ENCODE data around the gene ZBTB20. TPM values are rescaled to one million over a fixed set of nuclear protein-coding genes. Genes with fewer than 3 reads are reported as not detected.

The ZBTB20 gene
- total RNA-seq, 2 experiments from 2014 or later, result 11.0 to 11.4 TPM

DNA sequence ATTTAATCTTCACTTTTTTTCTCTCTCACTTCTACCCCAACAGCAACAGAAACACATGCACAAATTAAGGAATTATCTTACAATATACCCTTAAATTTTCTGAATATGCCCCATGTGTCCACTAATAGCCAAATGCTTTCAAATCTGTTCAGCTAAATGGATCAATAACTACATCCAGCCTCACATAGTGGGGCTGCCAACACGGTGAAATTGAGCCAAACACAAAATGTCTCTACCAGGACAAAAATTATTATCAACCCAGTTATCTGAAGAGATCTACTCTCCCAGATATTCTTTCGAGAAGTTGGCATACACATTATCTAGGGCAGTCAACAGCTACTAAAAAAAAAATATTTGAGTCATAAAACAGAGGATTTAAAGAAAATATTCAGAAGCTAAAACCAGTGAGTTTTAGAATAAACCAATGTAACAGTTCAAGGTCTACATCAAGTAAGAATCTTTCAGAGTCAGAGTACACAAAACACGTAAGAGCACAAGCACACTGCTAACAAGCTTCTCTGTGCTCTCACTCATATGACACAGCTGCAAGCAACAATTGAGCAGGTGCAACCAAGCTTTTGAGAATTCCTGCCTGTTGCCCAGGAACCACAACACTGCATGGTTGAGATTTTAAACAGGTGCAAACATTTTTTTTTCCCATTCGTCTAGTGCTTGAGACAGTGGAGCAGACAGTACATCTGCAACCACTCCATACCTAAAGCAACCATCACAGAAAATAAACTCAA lies 247.7 kb downstream of the ZBTB20 start:
- POLR2A ChIA-PET, result interaction anchor here (0.6 kb wide), 1 partner anchor 13 kb away, joined by 3 read pairs; no protein-coding TSS in a partner anchor
- no peak overlapping the region for H3K4me3 Mint-ChIP-seq
- no peak overlapping the region for H3K27ac Mint-ChIP-seq
- peaks cover 2% of the 10 kb centered on the region for H3K9me3 Mint-ChIP-seq
- no peak for DNase-seq
- peaks cover 3% of the 10 kb centered on the region for H3K4me1 Mint-ChIP-seq
- H3K27me3 Mint-ChIP-seq, result no peaks in the 10 kb centered on the region
- no peaks in the 10 kb centered on the region for H3K36me3 Mint-ChIP-seq (ENCODE audit: low read depth)
- CTCF ChIA-PET, result no interaction called here

- ChIA-PET CTCF (no interaction called here), POLR2A (no interaction called here)
- H3K27ac Mint-ChIP-seq, result no peak overlapping the region
Measured at GRCh38 chr3:114896978-114897377, 250.1 kb downstream of the ZBTB20 start.

GRCh38 chr3:114893361-114893760 lies 253.7 kb downstream of the ZBTB20 start:
- Mint-ChIP-seq H3K27me3 (no peaks in the 10 kb centered on the region), H3K4me1 (no peaks in the 10 kb centered on the region), H3K36me3 (ENCODE audit: low read depth) (no peaks in the 10 kb centered on the region), H3K27ac (no peak overlapping the region), H3K4me3 (no peak overlapping the region), H3K9me3 (peaks cover 2% of the 10 kb centered on the region)
- ChIA-PET POLR2A (no interaction called here), CTCF (no interaction called here)
- DNase-seq, result no peak

More at GRCh38 chr3:114896978-114897377, 250.1 kb downstream of the ZBTB20 start:
- H3K27me3 Mint-ChIP-seq, result no peaks in the 10 kb centered on the region
- DNase-seq, result no peak
- peaks cover 2% of the 10 kb centered on the region for H3K9me3 Mint-ChIP-seq
- H3K4me3 Mint-ChIP-seq, result no peak overlapping the region
- H3K36me3 Mint-ChIP-seq (ENCODE audit: low read depth), result no peaks in the 10 kb centered on the region
- H3K4me1 Mint-ChIP-seq, result peaks cover 3% of the 10 kb centered on the region

DNA sequence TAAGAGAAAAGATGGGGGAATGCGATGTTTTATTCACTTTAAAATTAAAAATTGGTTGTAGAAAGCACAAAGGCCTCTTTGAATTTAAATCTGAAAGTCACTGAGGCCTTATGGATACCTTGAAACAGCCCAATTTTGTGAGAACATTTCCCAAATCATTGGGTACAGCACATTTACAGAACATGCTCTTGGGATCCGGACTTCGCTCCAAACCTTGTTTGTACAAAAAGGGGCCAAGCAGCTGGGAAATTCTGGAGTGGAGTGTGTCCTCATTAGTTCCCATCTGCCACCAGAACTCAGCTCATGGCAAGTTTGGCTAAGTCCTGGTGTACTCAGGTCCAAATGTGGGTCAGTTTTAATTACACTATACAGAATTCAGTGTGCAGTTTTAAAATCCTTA lies 254.2 kb downstream of the ZBTB20 start:
- Mint-ChIP-seq H3K9me3 (peaks cover 2% of the 10 kb centered on the region), H3K36me3 (ENCODE audit: low read depth) (no peaks in the 10 kb centered on the region), H3K4me1 (no peaks in the 10 kb centered on the region), H3K27ac (no peak overlapping the region), H3K27me3 (no peaks in the 10 kb centered on the region), H3K4me3 (no peak overlapping the region)
- no peak for DNase-seq
- ChIA-PET POLR2A (no interaction called here), CTCF (no interaction called here)

- Mint-ChIP-seq H3K4me1 (no peaks in the 10 kb centered on the region), H3K9me3 (peaks cover 2% of the 10 kb centered on the region), H3K4me3 (no peak overlapping the region), H3K27me3 (no peaks in the 10 kb centered on the region), H3K36me3 (ENCODE audit: low read depth) (no peaks in the 10 kb centered on the region), H3K27ac (no peak overlapping the region)
- DNase-seq, result no peak
- CTCF ChIA-PET, result no interaction called here
- POLR2A ChIA-PET, result no interaction called here
Measured at GRCh38 chr3:114892131-114892879, 254.8 kb downstream of the ZBTB20 start.

GRCh38 chr3:114887806-114888205 lies 259.3 kb downstream of the ZBTB20 start:
- H3K4me1 Mint-ChIP-seq, result no peaks in the 10 kb centered on the region
- no peak overlapping the region for H3K4me3 Mint-ChIP-seq
- no peaks in the 10 kb centered on the region for H3K27me3 Mint-ChIP-seq
- peaks cover 3% of the 10 kb centered on the region for H3K9me3 Mint-ChIP-seq
- no peak overlapping the region for H3K27ac Mint-ChIP-seq
- no peak for DNase-seq
- no peaks in the 10 kb centered on the region for H3K36me3 Mint-ChIP-seq (ENCODE audit: low read depth)
- ChIA-PET CTCF (no interaction called here), POLR2A (interaction anchor here (0.7 kb wide), 1 partner anchor 88 kb away, joined by 6 read pairs; no protein-coding TSS in a partner anchor)

- no peaks in the 10 kb centered on the region for H3K27me3 Mint-ChIP-seq
- CTCF ChIA-PET, result no interaction called here
- POLR2A ChIA-PET, result no interaction called here
Measured at GRCh38 chr3:114886905-114887304, 260.2 kb downstream of the ZBTB20 start.

DNA sequence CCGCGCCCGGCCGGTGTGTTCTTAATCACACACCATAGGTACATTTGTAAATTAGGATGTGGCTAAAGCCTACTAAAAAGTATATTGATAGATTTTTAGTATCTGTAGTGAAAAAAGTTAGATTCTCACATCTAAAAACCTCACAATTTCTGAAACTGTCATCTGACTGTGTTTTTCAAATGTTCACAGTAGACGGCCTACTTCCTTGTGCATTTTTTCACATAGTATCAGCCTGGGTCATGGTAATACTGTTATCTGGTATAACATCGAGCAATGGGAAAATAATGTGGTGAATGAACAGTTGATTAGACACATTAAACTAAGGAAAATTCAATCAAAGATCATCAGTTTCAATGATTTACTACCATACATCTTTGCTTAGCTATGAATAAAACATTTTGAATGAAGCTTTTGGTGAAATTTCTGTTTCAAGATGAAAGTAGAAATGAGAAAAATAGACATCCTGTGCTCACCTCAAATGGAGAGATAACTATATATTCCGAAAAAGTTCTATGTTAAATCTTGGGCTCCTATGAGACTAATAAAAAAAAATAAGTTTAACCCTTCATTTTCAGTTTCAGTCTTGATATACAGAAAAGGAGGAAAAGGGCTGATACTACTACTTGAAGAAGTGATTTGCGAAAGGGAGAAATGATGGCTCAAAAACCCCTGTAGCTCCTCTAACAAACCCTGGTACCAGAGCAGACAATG lies 262.7 kb downstream of the ZBTB20 start:
- Mint-ChIP-seq H3K4me3 (no peak overlapping the region), H3K27ac (no peak overlapping the region), H3K36me3 (ENCODE audit: low read depth) (no peaks in the 10 kb centered on the region), H3K4me1 (peaks cover 4% of the 10 kb centered on the region), H3K9me3 (peaks cover 3% of the 10 kb centered on the region), H3K27me3 (no peaks in the 10 kb centered on the region)
- CTCF ChIA-PET, result interaction anchor here (0.7 kb wide), 1 partner anchor 931 kb away, joined by 3 read pairs; no protein-coding TSS in a partner anchor
- DNase-seq, result no peak
- POLR2A ChIA-PET, result no interaction called here

More at GRCh38 chr3:114886905-114887304, 260.2 kb downstream of the ZBTB20 start:
- Mint-ChIP-seq H3K4me3 (no peak overlapping the region), H3K27ac (no peak overlapping the region), H3K9me3 (peaks cover 3% of the 10 kb centered on the region), H3K36me3 (ENCODE audit: low read depth) (no peaks in the 10 kb centered on the region), H3K4me1 (no peaks in the 10 kb centered on the region)
- no peak for DNase-seq

DNA sequence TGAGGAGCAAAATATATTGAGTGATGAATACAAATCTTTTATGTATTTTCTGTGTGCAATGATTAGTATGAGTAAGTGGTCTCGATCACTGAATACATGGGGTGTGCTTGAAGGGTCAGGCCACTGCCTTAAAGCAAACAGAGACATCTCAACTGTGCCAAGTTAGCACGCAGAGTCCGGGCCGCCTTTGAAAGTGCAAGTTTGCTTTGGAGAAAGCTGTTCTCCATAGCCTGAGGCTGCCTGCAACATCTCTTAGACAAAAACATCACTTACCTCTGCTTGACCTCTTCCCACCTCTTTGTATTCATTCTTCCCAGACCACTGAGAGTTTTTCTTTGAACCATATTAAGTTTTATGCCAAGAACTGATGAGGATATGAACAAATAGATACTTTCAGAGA lies 267.0 kb downstream of the ZBTB20 start:
- no peaks in the 10 kb centered on the region for H3K36me3 Mint-ChIP-seq (ENCODE audit: low read depth)
- H3K4me1 Mint-ChIP-seq, result peaks cover 8% of the 10 kb centered on the region
- no peak overlapping the region for H3K4me3 Mint-ChIP-seq
- CTCF ChIA-PET, result no interaction called here
- no peaks in the 10 kb centered on the region for H3K9me3 Mint-ChIP-seq
- no peaks in the 10 kb centered on the region for H3K27me3 Mint-ChIP-seq
- no peak overlapping the region for H3K27ac Mint-ChIP-seq
- POLR2A ChIA-PET, result no interaction called here
- DNase-seq, result no peak

GRCh38 chr3:114879059-114880031 lies 267.7 kb downstream of the ZBTB20 start:
- no peak overlapping the region for H3K27ac Mint-ChIP-seq
- H3K9me3 Mint-ChIP-seq, result no peaks in the 10 kb centered on the region
- no peak overlapping the region for H3K4me3 Mint-ChIP-seq
- H3K27me3 Mint-ChIP-seq, result no peaks in the 10 kb centered on the region
- POLR2A ChIA-PET, result no interaction called here
- H3K36me3 Mint-ChIP-seq (ENCODE audit: low read depth), result no peaks in the 10 kb centered on the region
- CTCF ChIA-PET, result no interaction called here
- no peak for DNase-seq
- H3K4me1 Mint-ChIP-seq, result peaks cover 8% of the 10 kb centered on the region

DNA sequence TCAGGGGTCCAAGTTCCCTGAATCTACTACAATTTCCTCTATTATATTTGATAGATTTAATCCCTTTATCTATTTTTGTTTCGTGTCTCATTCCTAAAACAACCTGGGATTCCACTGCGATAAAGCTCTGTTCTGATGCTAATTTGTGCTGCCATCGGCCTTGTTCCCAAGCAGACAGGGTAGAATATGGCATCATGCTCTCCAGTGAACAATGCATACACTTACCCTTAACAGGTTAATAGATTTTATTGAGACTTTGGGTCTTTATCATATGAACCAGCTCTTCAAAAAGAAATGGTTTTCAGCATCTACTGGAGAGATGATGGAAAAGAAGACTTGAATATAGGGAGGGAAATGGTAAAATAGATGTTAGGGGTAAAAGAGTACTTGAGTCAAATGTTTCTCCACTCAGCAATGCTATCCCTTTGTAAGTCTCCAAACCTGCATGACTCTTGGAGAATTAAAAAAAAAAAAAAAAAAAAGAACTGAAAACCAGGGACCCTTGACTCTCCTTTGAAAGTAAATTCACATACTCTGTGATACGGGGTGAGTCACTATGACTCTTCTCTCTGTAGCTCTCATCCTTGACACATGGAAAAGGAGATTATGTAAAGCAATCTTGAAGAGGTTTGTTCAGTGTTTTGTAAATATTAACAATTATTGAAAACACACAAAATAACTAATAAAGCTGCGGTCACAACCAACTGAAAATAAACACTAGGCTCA lies 268.8 kb downstream of the ZBTB20 start:
- no peak overlapping the region for H3K27ac Mint-ChIP-seq
- no peak overlapping the region for H3K4me3 Mint-ChIP-seq
- CTCF ChIA-PET, result no interaction called here
- H3K4me1 Mint-ChIP-seq, result peaks cover 8% of the 10 kb centered on the region
- H3K9me3 Mint-ChIP-seq, result no peaks in the 10 kb centered on the region
- H3K27me3 Mint-ChIP-seq, result no peaks in the 10 kb centered on the region
- H3K36me3 Mint-ChIP-seq (ENCODE audit: low read depth), result no peaks in the 10 kb centered on the region
- POLR2A ChIA-PET, result interaction anchor here (0.6 kb wide), 1 partner anchor 642 kb away, joined by 3 read pairs; no protein-coding TSS in a partner anchor
- DNase-seq, result no peak
